Spleen (tissue), 11 donors: Measurements from ENCODE around the gene GPR156. TPM values are rescaled to one million over a fixed set of nuclear protein-coding genes. Genes with fewer than 3 reads are reported as not detected.

Source experiments
- polyA plus RNA-seq, 3 donors: library from polyadenylated mRNA; stranded (reverse); fragments of 200-250 nt; gene quantifications; one replicate each; pipeline ENCODE4 v1.2.1, GENCODE V29; 2013
- small RNA-seq, 4 donors: library from RNA; depleted of rRNA; stranded (forward); fragments of <200 nt; gene quantifications; one replicate each; pipeline ENCODE3, GENCODE V24; 2016
- total RNA-seq, 7 donors: library from RNA; depleted of rRNA in 3 of 7; stranded (reverse); fragments of >200 nt in 3 of 7; fragmentation: NEBNext Ultra II Directional in 4 of 7; extraction: Animal tissue kit (Norgen Biotek cat#: 25700) in 4 of 7; gene quantifications; one replicate each; pipeline versions ENCODE4 v1.1.0 to v1.2.1, GENCODE V29; 2016 to 2021
- donor health status: healthy with polysubstance abuse.
- donor health status: DM: no; HTN: no; CAD: no; lungs with moderate emphysema.
- donor health status: DM: no; HTN: no; CAD: no.
- donor health status: Bipolar disorder and iron deficiency.
- donor health status: healthy.
- donor health status: DM: no; HTN: no; CAD: no.
- donor health status: DM: yes; HTN: yes; CAD: no.

The GPR156 gene
- total and polyA plus RNA-seq, 10 donors, result 0.03 to 0.41 (median 0.18) TPM; not detected in 4

Small RNA genes within 50 kb of the gene (small RNA-seq; reads per million reads assigned to genes)
- 0 reads per million in 4 donors for gene RF00019
- gene RN7SL397P, result 0 reads per million in 4 donors

Other genes with a start within 250 kb of the GPR156 start
- gene GSK3B, start 190.8 kb downstream of the GPR156 start, total RNA-seq, result 10 to 100 TPM; 34.8 to 62.2 (median 57.9) TPM
- 1 to 10 TPM; 4.7 to 7.7 (median 5.5) TPM for gene GSK3B, start 190.8 kb downstream of the GPR156 start, polyA plus RNA-seq
- 10 to 100 TPM; 18.9 to 38.7 (median 23.0) TPM for gene LRRC58, start 64.1 kb upstream of the GPR156 start, total RNA-seq
- gene LRRC58, start 64.1 kb upstream of the GPR156 start, polyA plus RNA-seq, result 1 to 10 TPM; 4.2 to 6.1 (median 5.4) TPM
- gene FSTL1, start 165.8 kb upstream of the GPR156 start, total RNA-seq, result 100 to 1,000 TPM in 5 of 7 donors, 10 to 100 TPM in 2; 84.4 to 228 (median 115) TPM
- 10 to 100 TPM in 2 of 3 donors, 1 to 10 TPM in 1; 6.7 to 18.1 (median 17.9) TPM for gene FSTL1, start 165.8 kb upstream of the GPR156 start, polyA plus RNA-seq